Measurements from ENCODE around the gene CFAP46. TPM values are rescaled to one million over a fixed set of nuclear protein-coding genes. Genes with fewer than 3 reads are reported as not detected.

The CFAP46 gene
- total RNA-seq, 1 experiment from 2014 or later, result not detected

- intact Hi-C loops (cut with micrococcal nuclease; ENCODE audit: unreplicated experiment), result no loop called here
- peak; percentile 75 for TF ChIP-seq CTCF (IDR thresholded peaks at IDR 0.05; ENCODE audit: unreplicated experiment)
- peaks cover 2% of the 10 kb centered on the region for H3K9me3 Mint-ChIP-seq (ENCODE audit: low read depth, unreplicated experiment)
- BruUV-seq (replicated peaks), result no TSS peak
- peak; percentile 41 for DNase-seq
- CTCF ChIA-PET, result no interaction called here
- no peak overlapping the region for H3K4me3 Mint-ChIP-seq (ENCODE audit: low read depth, unreplicated experiment)
- H3K4me1 Mint-ChIP-seq (ENCODE audit: low read depth, unreplicated experiment), result no peaks in the 10 kb centered on the region
- no peaks in the 10 kb centered on the region for H3K36me3 Mint-ChIP-seq (ENCODE audit: insufficient read depth, unreplicated experiment)
- peaks cover 44% of the 10 kb centered on the region for H3K27me3 Mint-ChIP-seq (ENCODE audit: unreplicated experiment)
- no peak overlapping the region for H3K27ac Mint-ChIP-seq (ENCODE audit: unreplicated experiment)
Measured at GRCh38 chr10:132836832-132837540, 105.4 kb downstream of the CFAP46 start.

GRCh38 chr10:132836248-132836831 lies 106.0 kb downstream of the CFAP46 start:
- no peak overlapping the region for H3K27ac Mint-ChIP-seq (ENCODE audit: unreplicated experiment)
- no peaks in the 10 kb centered on the region for H3K36me3 Mint-ChIP-seq (ENCODE audit: insufficient read depth, unreplicated experiment)
- TF ChIP-seq CTCF (IDR thresholded peaks at IDR 0.05; ENCODE audit: unreplicated experiment), result no peak
- CTCF ChIA-PET, result interaction anchor here (0.6 kb wide), 1 partner anchor 573 kb away, joined by 3 read pairs; no protein-coding TSS in a partner anchor
- intact Hi-C loops (cut with micrococcal nuclease; ENCODE audit: unreplicated experiment), result no loop called here
- H3K9me3 Mint-ChIP-seq (ENCODE audit: low read depth, unreplicated experiment), result no peaks in the 10 kb centered on the region
- peaks cover 44% of the 10 kb centered on the region for H3K27me3 Mint-ChIP-seq (ENCODE audit: unreplicated experiment)
- no TSS peak for BruUV-seq (replicated peaks)
- no peaks in the 10 kb centered on the region for H3K4me1 Mint-ChIP-seq (ENCODE audit: low read depth, unreplicated experiment)
- no peak overlapping the region for H3K4me3 Mint-ChIP-seq (ENCODE audit: low read depth, unreplicated experiment)
- no peak for DNase-seq

GRCh38 chr10:132835848-132836233 lies 106.5 kb downstream of the CFAP46 start:
- no peaks in the 10 kb centered on the region for H3K4me1 Mint-ChIP-seq (ENCODE audit: low read depth, unreplicated experiment)
- CTCF ChIA-PET, result interaction anchor here (0.6 kb wide), 1 partner anchor 574 kb away, joined by 3 read pairs; no protein-coding TSS in a partner anchor
- no peak for DNase-seq
- H3K9me3 Mint-ChIP-seq (ENCODE audit: low read depth, unreplicated experiment), result no peaks in the 10 kb centered on the region
- peaks cover 44% of the 10 kb centered on the region for H3K27me3 Mint-ChIP-seq (ENCODE audit: unreplicated experiment)
- TF ChIP-seq CTCF (IDR thresholded peaks at IDR 0.05; ENCODE audit: unreplicated experiment), result no peak
- intact Hi-C loops (cut with micrococcal nuclease; ENCODE audit: unreplicated experiment), result no loop called here
- no TSS peak for BruUV-seq (replicated peaks)
- H3K36me3 Mint-ChIP-seq (ENCODE audit: insufficient read depth, unreplicated experiment), result no peaks in the 10 kb centered on the region
- H3K27ac Mint-ChIP-seq (ENCODE audit: unreplicated experiment), result no peak overlapping the region
- no peak overlapping the region for H3K4me3 Mint-ChIP-seq (ENCODE audit: low read depth, unreplicated experiment)

GRCh38 chr10:132834891-132835847 lies 107.2 kb downstream of the CFAP46 start:
- no peak overlapping the region for H3K4me3 Mint-ChIP-seq (ENCODE audit: low read depth, unreplicated experiment)
- no peaks in the 10 kb centered on the region for H3K9me3 Mint-ChIP-seq (ENCODE audit: low read depth, unreplicated experiment)
- H3K27me3 Mint-ChIP-seq (ENCODE audit: unreplicated experiment), result peaks cover 44% of the 10 kb centered on the region
- H3K27ac Mint-ChIP-seq (ENCODE audit: unreplicated experiment), result no peak overlapping the region
- intact Hi-C loops (cut with micrococcal nuclease; ENCODE audit: unreplicated experiment), result no loop called here
- no peak for DNase-seq
- no peaks in the 10 kb centered on the region for H3K4me1 Mint-ChIP-seq (ENCODE audit: low read depth, unreplicated experiment)
- TF ChIP-seq CTCF (IDR thresholded peaks at IDR 0.05; ENCODE audit: unreplicated experiment), result no peak
- CTCF ChIA-PET, result interaction anchor here (0.5 to 0.6 kb wide), 2 partner anchors 48 to 574 kb away, joined by 3 to 5 read pairs; no protein-coding TSS in a partner anchor
- no peaks in the 10 kb centered on the region for H3K36me3 Mint-ChIP-seq (ENCODE audit: insufficient read depth, unreplicated experiment)
- BruUV-seq (replicated peaks), result no TSS peak

Data from Calu3 (cell line).